NCI-H146 treated with DMSO at 0.1 percent for 48 hours (cell line): ENCODE results near the gene KATNB1.
A peak's percentile ranks its signal among the peaks of the same experiment; 100 is the strongest.
"Not testable (repeated sequence)": the region's sequence is repeated elsewhere in the genome, so short reads cannot be mapped to it uniquely, and the experiment has no call there.

Experiments
- DNase-seq: peaks from one replicate; lab custom pipeline; 2025; ENCODE audit not compliant: unreplicated experiment; lab: John Stamatoyannopoulos, UW

The KATNB1 gene

DNA sequence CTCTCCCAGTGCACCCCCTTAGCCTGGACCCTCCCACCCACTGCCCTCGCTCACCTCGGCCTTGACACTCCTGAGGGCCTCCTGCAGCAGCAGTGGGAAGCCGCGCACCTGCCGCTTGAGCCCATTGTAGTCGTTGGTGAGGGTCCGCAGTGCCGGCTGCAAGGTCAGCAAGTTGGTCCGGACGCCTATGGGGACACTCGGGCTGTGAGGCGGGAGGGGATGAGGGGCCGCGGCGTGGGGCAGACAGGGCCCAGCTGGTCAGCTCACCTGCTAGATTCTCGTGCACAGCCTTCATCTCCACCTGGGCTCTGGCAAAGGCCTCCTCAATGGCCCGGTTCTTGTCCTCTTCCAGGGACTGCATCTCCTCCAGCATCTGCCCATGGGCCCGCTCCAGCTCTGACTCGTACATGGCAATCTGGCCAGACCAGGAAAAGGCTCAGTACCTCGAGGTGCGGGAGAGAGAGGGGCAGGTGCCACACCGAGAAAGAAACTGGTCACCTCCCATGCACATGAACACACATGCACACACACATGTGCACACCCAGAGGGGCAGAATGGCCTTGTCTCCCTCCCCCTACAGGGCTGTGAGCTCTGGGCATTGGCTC, 34.1 kb downstream of the KATNB1 start:
- DNase-seq = no peak

- DNase-seq = no peak
Measured at GRCh38 chr16:57770361-57770760, 34.8 kb downstream of the KATNB1 start.

DNA sequence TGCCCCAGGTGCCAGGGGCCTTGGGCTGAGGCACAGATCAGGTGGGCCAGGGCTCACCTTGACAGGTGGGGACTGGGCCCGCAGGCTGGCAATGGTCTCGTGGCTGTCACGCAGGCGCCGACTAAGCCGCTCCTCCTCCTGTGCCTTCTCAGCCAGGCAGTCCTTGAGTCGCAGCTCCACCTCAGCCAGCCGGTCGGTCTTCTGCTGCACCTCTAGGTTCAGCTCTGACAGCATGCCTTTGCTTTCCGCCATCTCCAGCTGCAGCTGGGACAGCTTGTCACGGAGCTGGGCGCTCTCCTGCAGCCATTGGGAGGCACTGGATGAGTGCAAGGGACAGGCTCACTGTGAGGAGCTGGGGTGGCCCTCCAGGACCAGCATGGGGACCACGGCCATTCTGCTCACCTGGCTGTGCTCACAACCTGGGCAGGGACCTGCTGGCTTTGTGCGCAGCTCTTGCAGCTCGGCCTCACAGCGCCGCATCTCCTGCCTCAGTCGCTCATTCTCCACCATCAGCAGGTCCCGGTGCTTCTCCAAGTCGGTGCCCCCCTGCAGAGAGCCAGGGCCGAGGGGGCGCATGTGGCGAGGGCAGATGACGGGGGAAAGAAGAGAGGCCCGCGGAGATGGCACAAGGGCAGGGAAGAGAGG, 35.7 kb downstream of the KATNB1 start:
- no peak for DNase-seq

- no peak for DNase-seq
Measured at GRCh38 chr16:57773019-57773418, 37.4 kb downstream of the KATNB1 start.

- DNase-seq = no peak
Measured at GRCh38 chr16:57773655-57774295, 38.2 kb downstream of the KATNB1 start.

DNA sequence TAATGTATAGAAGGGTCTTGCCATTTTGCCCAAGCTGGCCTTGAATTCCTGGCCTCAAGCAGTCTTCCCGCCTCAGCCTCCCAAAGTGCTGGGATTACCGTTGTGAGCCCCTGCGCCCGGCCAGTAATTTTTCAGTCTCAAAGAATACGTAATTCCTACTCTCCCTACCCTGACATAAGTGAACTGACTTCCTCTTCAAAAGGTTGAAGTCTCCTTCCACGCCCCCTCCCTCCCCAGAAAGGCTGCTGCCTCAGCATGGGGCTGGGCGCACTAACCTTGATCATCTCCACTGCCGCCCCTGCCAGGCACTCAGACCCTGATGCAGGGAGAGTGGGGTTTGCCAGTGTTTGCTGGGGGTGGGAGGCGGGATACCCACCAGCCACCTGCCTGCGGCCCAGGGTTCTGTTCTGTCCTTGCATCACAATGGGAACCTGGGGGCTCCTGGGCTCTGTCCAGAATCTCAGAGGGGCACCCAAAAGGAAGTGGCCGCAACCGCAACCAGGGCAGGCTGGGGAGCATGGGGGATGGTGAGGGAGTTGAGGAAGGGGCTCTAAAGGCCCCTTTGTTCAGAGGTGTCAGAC, 39.2 kb downstream of the KATNB1 start:
- DNase-seq = no peak

DNA sequence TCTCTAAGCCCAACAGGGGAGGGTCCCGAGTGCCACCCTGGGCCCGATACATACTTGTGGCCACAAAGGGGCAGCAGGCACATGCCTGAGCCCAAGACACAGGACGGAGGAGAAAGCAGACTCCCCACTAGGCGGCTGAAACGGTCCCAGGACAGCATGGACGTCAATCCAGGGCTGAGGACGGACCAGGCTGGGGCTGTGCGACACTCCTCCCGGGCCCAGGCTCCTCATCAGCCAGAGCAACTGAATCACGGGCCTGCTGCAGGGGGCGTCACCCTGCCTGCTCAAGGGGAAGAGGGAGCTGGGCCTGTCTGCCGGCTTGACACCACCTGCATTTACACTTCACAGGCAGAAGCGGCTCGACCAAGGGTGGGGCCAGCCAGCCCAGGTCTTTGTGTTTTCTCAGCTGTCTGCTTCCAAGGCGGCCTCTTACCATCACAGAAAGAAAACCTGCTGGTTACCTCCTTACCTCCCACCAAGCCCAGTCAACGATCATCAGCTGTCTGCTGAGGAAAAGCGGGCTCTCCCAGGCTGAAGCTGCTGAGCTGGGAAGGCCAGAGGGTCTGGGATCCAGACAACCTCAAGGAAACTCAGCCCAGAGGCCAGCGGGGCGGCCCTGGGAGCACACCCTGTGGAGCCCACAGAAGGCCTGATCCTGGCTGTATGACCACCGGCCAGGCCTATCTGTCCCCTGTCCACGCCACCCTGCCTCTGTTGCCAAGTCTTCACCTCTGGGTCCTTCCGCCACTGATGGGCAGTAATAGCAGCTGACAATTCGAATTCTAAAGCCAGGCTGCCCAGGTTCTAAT, 40.3 kb downstream of the KATNB1 start:
- peak; percentile 77 for DNase-seq

- DNase-seq = no peak
Measured at GRCh38 chr16:57778658-57779057, 43.1 kb downstream of the KATNB1 start.

GRCh38 chr16:57779836-57780235, 44.3 kb downstream of the KATNB1 start:
- not testable (repeated sequence) for DNase-seq

DNA sequence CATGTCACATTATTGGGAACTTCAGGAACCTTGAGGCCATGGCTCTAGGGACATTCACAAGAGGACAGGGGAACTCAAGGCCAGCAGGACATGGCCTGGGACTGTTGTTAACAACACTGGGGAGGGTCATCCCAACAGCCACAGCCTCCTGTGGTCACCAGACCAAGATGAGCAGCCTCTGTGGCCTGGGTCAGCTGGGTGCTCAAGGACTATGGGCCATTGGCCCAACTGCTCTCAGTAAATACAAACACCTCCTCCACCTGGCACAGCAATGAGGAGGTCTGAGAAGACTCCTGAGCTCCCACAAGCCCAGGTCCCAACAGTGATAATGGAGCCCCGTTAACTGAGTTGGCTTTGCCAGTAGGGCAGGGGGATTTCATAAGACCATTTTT, 45.8 kb downstream of the KATNB1 start:
- DNase-seq = no peak

DNA sequence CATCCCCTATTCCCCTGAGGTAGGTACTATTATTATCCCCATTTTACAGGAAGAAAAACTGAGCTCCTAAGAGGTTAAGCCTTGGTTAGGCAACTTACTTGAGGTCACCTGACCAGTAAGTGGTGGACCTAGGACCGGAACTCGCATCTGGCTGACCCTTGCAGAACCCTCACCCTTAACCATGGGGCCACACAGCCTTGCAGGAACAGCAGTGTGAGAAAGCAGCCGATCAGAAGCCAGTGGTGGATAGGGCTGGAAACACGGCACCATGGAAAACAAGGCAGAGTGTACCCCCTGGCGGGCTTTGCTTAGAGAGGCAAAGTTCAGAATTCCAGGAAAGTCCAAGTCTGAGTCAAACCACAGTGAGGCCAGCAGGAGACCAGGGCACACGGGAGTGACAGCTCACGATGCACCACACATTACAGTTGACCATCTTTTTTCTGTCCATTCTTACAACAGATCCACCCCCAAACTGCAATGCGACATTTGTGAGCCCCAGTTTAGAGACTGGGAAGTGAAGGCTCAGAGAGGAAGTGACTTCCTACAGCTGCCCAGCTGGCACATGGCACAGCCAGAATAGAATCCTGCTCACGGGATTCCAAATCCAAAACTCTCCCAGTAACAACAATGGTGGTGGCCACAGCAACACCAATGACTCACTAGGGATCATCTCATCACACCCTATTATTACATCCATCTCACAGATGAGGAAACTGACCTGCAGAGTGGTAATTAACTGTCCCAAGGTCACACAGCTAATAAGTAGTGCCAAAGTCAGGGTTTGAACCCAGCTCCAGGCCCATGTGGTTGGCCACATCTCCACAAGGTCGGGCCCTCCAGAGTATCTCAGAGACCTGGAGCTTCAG, 46.4 kb downstream of the KATNB1 start:
- DNase-seq = no peak

DNA sequence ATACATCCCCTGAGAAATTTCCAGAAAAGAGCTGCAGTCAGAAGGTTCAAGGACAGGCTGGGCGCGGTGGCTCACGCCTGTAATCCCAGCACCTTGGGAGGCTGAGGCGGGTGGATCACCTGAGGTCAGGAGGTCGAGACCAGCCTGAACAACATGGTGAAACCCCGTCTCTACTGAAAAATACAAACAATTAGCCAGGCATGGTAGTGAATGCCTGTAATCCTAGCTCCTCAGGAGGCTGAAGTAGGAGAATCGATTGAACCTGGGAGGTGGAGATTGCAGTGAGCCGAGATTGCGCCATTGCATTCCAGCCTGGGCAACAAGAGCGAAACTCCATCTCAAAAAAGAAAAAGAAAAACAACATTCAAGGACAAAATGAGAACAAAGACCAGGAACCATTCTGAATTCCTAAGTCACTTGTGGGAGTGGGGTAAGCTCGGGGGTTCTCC, 47.1 kb downstream of the KATNB1 start:
- not testable (repeated sequence) for DNase-seq

DNA sequence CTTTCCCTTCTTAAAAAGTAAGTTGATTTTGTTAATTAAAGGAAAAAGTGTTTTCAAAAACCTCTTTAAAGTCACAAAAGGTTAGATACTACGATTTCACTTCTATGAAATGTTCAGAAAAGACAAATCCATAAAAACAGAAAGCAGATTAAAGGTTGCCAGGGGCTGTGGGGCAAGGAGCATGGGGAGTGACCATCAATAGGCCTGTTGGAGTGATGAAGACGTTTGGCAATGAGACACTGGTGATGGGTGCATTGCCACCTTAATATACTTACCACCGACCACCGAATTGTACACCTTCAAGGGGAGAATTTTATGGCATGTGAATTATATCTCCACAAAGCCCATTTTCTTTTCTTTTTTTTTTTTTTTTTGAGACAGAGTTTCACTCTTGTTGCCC, 47.5 kb downstream of the KATNB1 start:
- no peak for DNase-seq

GRCh38 chr16:57783883-57784282, 48.3 kb downstream of the KATNB1 start:
- DNase-seq = no peak

- no peak for DNase-seq
Measured at GRCh38 chr16:57784334-57784733, 48.8 kb downstream of the KATNB1 start.

DNA sequence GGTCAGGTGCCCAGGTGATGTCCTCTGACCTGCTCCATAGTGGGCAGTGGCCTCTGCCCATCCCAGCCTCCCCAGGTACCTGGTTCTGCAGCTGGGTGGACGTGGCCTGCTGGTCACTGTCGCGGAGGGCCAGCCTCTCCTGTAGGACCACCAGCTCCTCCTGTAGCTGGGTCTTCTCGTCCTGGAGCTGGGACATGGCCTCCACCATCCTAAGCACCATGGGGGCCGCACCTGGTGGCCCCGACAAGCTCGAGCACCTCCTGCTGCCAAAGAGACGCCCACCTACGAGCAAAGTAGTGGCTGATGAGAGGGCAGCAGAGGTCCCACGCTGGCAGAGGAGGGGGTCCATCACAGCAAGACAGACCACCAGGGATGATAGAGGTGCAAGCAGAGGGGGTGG, 49.8 kb downstream of the KATNB1 start:
- DNase-seq = no peak

DNA sequence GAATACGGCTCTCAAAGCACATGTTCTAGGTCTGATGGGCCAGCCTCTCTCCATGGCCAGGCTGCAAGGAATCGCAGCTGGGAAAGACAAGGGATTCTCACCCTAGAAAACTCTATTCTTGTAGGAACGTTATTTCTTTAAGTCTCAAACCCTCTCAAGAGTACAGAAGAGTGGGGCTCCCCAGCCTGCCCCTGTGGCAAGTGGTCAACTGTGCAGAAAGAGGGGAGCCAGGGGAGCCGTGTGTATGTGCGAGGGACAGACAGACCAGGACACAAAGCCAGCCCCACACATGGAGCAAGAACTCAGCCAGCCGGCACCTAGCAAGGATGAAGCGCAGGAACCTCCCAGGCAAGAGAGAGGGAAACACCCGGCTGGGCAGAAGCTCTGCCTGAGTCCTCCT, 50.4 kb downstream of the KATNB1 start:
- no peak for DNase-seq

DNA sequence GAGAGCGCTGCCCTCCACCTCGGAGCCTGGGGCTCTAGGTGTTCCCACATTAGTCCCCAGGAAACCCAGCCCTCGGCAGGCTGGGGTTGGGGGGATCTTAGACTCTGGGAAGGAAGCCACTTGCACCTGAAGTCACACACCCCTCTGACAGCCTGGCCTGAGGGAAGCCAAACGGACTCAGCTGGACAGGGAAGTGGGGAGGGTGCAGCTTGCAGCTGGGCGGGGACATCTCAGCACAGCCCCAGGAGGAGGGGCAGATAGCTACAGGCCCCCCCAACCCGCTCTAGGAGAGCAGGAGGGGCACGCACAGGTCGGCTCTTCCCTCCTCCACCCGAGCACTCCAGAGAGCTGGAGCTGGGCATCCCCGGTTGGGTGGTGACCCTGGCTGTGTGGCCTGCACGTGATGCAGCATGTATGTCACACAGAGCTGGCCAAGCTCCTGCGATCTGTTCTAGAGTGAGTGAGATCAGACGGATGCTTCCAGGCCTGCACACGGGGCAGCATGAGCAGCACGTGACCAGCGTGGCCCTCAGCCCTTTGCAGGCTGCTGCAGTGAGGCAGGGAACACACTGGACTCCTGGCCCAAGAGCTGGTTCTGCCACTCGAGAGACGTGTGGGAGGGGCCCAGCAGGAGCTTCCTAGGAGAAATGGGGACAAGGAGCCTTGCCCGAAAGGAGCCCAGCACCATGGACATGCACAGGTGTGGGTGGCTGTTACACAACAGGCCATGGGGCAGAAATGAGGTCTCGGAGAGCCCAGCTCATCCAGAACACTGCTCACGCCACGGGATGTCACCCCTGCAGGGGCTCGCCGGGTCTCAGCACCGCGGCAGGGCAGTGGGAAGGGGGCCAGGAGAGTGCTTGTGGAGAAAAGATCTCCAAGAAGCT, 51.3 kb downstream of the KATNB1 start:
- DNase-seq = no peak

GRCh38 chr16:57787519-57787905, 51.9 kb downstream of the KATNB1 start:
- DNase-seq = no peak
